ENCODE measurements around the gene UHRF2.

UHRF2 gene

DNA sequence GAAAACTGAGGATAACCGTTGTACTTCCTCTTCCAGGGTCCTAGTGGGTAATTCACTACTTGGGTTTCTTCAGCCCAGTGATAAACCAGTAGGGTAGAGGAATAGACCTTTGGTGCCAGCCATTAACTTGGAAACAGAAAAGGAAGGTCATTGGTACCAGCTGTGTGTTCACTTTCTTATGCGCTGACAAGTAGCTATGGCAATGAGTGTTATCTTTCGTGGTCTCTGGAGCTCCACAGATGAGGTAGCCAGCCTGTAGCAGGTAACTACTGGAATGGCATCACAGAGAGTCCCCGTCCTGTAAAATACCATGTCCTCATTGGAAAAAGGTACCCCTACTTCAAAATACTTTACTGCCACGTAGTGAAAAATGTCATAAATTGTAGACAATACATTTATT is 2.3 kb downstream of the UHRF2 start:
- Histone ChIP-seq H3K9me3 (replicated peaks; ENCODE audit: insufficient read depth, low read length) (no peaks in the 10 kb centered on the region), H4K20me1 (ENCODE audit: insufficient read depth, low read length) (peaks cover 46% of the 10 kb centered on the region), H3K4me2 (ENCODE audit: low read depth, low read length) (peak overlapping the region; percentile 82), H3K27me3 (replicated peaks; ENCODE audit: insufficient read depth, low read length) (no peaks in the 10 kb centered on the region), H3K4me3 (ENCODE audit: low read length) (peak overlapping the region; percentile 91), H3K27ac (ENCODE audit: low read length) (no peak overlapping the region), H3K79me2 (ENCODE audit: low read length) (peaks cover 70% of the 10 kb centered on the region), H2AFZ (ENCODE audit: low read length) (no peak overlapping the region), H3K9ac (ENCODE audit: low read length) (peak overlapping the region; percentile 93; the same call in 1 of the 2 replicates), H3K36me3 (replicated peaks; ENCODE audit: insufficient read depth, low read length) (peaks cover 6% of the 10 kb centered on the region; the same call in 1 of the 2 replicates), H3F3A (ENCODE audit: insufficient read depth, low read length) (peaks cover 17% of the 10 kb centered on the region), H3K9me2 (replicated peaks; ENCODE audit: insufficient read depth, low read length) (no peaks in the 10 kb centered on the region), H3K4me1 (ENCODE audit: low read length) (peaks cover 26% of the 10 kb centered on the region)
- no peak for DNase-seq
- TF ChIP-seq EZH2 (optimal IDR thresholded peaks at IDR 0.05; ENCODE audit: low read depth, low read length) (no peak), EZH2phosphoT487 (IDR thresholded peaks at IDR 0.05; ENCODE audit: low read length) (no peak)
- TF ChIP-seq, protein P1, sequence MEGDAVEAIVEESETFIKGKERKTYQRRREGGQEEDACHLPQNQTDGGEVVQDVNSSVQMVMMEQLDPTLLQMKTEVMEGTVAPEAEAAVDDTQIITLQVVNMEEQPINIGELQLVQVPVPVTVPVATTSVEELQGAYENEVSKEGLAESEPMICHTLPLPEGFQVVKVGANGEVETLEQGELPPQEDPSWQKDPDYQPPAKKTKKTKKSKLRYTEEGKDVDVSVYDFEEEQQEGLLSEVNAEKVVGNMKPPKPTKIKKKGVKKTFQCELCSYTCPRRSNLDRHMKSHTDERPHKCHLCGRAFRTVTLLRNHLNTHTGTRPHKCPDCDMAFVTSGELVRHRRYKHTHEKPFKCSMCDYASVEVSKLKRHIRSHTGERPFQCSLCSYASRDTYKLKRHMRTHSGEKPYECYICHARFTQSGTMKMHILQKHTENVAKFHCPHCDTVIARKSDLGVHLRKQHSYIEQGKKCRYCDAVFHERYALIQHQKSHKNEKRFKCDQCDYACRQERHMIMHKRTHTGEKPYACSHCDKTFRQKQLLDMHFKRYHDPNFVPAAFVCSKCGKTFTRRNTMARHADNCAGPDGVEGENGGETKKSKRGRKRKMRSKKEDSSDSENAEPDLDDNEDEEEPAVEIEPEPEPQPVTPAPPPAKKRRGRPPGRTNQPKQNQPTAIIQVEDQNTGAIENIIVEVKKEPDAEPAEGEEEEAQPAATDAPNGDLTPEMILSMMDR (IDR thresholded peaks at IDR 0.05; ENCODE audit: low read length) = no peak

DNA sequence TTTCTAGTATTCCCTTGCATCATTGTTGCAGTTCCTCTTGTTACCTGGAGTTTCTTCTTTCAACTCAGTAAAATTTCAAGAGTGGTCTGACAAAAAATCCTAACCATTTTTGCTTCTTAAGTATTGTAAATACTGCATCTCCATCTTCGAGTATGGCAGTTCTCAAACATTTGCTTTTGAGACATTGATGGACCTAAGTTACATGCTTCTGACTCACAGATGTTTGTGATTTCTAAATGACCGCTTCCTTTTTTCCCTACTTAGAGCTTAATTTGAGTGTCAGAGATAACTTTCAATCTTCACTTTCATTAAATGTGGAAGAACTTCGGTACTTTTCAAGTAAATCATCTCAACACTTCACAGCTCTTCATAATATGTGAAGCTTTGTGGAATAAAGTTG is 4.2 kb downstream of the UHRF2 start:
- Histone ChIP-seq H3K27ac (ENCODE audit: low read length) (no peak overlapping the region), H2AFZ (ENCODE audit: low read length) (no peak overlapping the region), H3K4me1 (ENCODE audit: low read length) (peaks cover 26% of the 10 kb centered on the region), H3K9ac (ENCODE audit: low read length) (no peak overlapping the region), H3F3A (ENCODE audit: insufficient read depth, low read length) (peaks cover 14% of the 10 kb centered on the region), H3K79me2 (ENCODE audit: low read length) (peaks cover 89% of the 10 kb centered on the region), H3K9me2 (replicated peaks; ENCODE audit: insufficient read depth, low read length) (no peaks in the 10 kb centered on the region), H3K4me2 (ENCODE audit: low read depth, low read length) (peak overlapping the region; percentile 15; the same call in 1 of the 2 replicates), H3K4me3 (ENCODE audit: low read length) (no peak overlapping the region), H3K9me3 (replicated peaks; ENCODE audit: insufficient read depth, low read length) (no peaks in the 10 kb centered on the region), H3K27me3 (replicated peaks; ENCODE audit: insufficient read depth, low read length) (no peaks in the 10 kb centered on the region), H4K20me1 (ENCODE audit: insufficient read depth, low read length) (peaks cover 61% of the 10 kb centered on the region), H3K36me3 (replicated peaks; ENCODE audit: insufficient read depth, low read length) (peaks cover 10% of the 10 kb centered on the region; the same call in 1 of the 2 replicates)
- TF ChIP-seq, protein P1 (IDR thresholded peaks at IDR 0.05; ENCODE audit: low read length) = no peak
- DNase-seq = no peak

DNA sequence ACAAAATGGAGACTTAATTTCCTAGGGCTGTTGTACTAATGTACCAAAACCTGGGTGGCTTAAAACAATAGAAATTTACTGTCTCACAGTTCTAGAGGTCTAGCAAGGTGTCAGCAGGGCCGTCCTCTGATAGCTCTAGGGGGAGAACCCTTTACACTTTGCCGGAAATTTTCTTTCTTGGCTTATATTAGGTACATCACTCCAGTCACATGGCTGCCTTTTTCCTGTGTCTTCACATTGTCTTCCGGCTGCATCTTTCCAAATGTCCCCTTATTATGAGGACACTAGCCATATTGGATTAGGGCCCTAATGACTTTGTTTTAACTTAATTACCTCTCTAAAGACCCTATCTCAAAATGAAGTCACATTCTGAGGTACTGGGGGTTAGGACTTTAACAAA is 5.8 kb downstream of the UHRF2 start:
- H4K20me1 ChIP-seq (ENCODE audit: insufficient read depth, low read length) = peaks cover 72% of the 10 kb centered on the region
- peaks cover 100% of the 10 kb centered on the region for H3K79me2 ChIP-seq (ENCODE audit: low read length)
- H3K9me2 ChIP-seq (replicated peaks; ENCODE audit: insufficient read depth, low read length) = no peaks in the 10 kb centered on the region
- H3K27me3 ChIP-seq (replicated peaks; ENCODE audit: insufficient read depth, low read length) = no peaks in the 10 kb centered on the region
- peaks cover 14% of the 10 kb centered on the region; the same call in 1 of the 2 replicates for H3K36me3 ChIP-seq (replicated peaks; ENCODE audit: insufficient read depth, low read length)
- no peak overlapping the region for H3K4me3 ChIP-seq (ENCODE audit: low read length)
- H3K27ac ChIP-seq (ENCODE audit: low read length) = no peak overlapping the region
- H3K4me2 ChIP-seq (ENCODE audit: low read depth, low read length) = no peak overlapping the region
- TF ChIP-seq EZH2 (optimal IDR thresholded peaks at IDR 0.05; ENCODE audit: low read depth, low read length) (no peak), EZH2phosphoT487 (IDR thresholded peaks at IDR 0.05; ENCODE audit: low read length) (no peak)
- TF ChIP-seq, protein P1 (IDR thresholded peaks at IDR 0.05; ENCODE audit: low read length) = no peak
- no peaks in the 10 kb centered on the region for H3K9me3 ChIP-seq (replicated peaks; ENCODE audit: insufficient read depth, low read length)
- peaks cover 26% of the 10 kb centered on the region for H3K4me1 ChIP-seq (ENCODE audit: low read length)
- peaks cover 8% of the 10 kb centered on the region; the same call in 1 of the 2 replicates for H3F3A ChIP-seq (ENCODE audit: insufficient read depth, low read length)
- no peak overlapping the region for H2AFZ ChIP-seq (ENCODE audit: low read length)
- no peak for DNase-seq
- H3K9ac ChIP-seq (ENCODE audit: low read length) = no peak overlapping the region

All from MM.1S (cell line).